Stimulated activated CD4-positive, alpha-beta T cell treated with anti-CD3 and anti-CD28 coated beads, Interleukin-2, amount 100 ng/mL, for 48 hours (primary cell): ENCODE data around the gene CBARP.
"Not testable (repeated sequence)": the region's sequence is repeated elsewhere in the genome, so short reads cannot be mapped to it uniquely, and the experiment has no call there.

ENCODE experiments used
- DNase-seq, 2 donors: peaks; one replicate each; pipeline ENCODE4 v3.0.0-alpha.2; 2020

The CBARP gene

DNA sequence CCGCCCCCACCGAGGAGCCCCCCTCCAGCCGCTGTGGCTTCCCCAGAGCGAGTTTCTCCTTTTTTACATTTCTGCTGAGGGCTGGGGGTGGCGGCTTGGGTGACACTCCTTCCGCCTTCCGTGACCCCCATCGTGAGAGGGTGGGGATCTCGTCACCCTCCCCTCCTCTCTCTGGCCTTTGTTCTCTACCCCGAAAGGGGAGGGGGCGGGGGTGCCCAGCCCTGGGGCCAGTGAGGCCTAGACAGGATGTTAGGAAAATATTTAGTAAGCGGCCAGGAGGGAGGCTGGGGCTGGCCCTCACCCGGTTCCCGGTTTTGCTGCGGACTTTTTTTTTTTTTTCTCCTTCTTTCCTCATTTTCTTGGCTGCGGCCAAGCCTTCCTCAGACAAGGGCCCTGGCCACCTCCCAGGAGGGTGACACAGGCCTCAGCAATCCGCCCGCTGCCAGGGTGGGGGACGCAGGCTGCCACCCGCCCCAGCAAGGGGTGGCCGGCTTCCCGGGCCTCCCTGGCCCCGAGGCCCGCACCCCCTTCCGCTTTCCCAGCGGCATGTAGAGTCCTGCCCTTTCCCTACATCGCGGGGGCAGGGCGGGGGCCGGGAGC is 14.5 kb upstream of the CBARP start:
- no peak for DNase-seq

DNA sequence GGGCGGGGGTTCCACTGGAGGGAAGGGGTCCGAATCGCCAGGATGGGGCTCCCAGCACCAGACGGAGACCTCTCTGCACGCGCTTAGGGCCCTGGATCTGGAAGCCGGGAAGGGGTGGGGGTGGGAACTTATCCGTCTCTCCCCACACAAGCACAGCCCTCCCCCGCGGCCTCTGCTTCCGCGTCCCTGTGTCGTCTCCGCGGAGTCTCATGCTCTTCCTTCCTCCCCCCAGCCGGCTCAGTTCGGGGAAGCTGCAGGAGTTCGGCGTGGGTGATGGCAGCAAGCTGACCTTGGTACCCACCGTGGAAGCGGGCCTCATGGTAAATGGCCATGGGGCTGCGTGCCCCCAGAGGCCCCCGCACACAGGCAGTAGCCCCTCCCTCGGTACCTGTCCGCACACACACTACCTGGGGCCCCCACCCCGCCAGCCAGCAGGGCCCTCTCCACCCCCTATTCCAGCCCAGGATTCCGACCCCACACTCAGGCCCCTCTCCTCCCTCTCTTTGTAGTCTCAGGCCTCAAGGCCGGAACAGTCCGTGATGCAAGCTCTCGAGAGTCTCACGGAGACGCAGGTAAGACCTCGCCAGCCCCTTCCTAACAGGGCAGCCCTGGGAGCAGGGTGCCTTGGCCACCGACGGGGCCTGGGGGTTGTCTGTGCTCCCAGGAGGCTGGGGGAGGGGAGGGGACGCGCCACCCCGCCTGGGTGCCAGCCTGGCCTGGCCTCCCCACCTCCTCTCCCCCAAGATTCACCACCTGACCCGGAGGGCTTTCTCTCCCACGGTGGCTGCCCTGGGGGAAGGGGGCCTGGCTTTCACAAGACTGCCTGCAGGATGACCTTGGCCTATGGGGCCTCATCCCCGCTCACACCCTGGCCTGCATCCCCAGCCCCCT is 13.8 kb upstream of the CBARP start:
- DNase-seq, result peak in 1 of 2 donors; percentile 52

GRCh38 chr19:1250437-1251260 is 12.8 kb upstream of the CBARP start:
- no peak for DNase-seq

DNA sequence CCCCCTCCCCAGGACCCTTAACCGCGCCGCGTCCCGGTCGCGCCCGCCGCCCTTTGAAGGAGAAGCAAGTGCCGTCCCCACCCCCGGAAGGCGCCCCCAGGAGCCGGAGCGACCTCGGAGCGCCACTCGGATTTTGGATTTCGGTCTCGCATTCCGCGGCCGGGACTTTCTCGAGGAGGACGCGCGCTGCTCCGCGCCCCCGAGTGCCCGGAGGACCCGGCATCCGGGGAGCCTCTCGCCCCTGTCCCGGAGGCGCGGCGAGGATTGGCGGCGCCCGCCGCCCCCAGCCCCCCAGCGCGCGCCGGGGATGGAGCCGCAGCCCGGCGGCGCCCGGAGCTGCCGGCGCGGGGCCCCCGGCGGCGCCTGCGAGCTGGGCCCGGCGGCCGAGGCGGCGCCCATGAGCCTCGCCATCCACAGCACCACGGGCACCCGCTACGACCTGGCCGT is 12.2 kb upstream of the CBARP start:
- DNase-seq, result no peak

- DNase-seq, result peak; percentile 92 to 95
Measured at GRCh38 chr19:1249298-1249989, 11.6 kb upstream of the CBARP start.

GRCh38 chr19:1248786-1249297 is 11.0 kb upstream of the CBARP start:
- DNase-seq, result peak; percentile 72 to 82

DNA sequence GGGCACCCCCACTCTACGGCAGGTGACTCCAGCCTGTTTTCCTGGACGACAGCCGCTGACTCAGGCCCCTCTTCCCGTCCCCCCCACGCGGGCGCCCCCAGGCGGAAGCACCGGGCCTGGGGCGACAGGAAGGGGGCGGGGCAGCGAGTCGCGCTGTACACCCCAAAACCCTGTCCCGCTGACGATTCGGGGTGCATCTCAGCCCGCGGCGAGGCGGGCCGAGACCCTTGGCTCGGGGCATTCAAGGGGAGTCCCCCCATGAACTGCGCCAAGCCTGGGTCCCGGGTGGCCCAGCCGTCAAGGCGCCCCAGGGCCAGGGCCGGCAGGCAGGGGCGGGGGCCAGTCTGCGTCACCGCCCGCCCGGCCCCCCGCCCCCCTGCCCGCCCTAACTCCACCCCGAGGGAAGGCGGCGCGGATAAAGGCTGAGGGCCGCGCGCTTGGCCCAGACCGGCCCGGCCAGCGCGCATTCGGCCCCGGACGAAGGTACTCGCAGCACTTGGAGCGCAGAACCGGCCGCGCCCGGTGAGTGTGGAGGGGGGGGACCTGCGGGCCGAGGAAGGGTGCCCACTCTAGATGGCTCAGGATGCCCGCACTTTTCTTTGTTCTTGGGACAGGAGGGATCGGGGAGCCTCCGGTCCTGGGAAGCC is 10.5 kb upstream of the CBARP start, which contains the start of gene MIDN:
TSS of gene MIDN (plus strand) at position 445 of the 647 bp plus-strand sequence. CDS start 1,714 bp downstream, outside the sequence.
- DNase-seq, result peak; percentile 55 to 63

GRCh38 chr19:1247748-1248138 is 9.9 kb upstream of the CBARP start:
- no peak for DNase-seq

DNA sequence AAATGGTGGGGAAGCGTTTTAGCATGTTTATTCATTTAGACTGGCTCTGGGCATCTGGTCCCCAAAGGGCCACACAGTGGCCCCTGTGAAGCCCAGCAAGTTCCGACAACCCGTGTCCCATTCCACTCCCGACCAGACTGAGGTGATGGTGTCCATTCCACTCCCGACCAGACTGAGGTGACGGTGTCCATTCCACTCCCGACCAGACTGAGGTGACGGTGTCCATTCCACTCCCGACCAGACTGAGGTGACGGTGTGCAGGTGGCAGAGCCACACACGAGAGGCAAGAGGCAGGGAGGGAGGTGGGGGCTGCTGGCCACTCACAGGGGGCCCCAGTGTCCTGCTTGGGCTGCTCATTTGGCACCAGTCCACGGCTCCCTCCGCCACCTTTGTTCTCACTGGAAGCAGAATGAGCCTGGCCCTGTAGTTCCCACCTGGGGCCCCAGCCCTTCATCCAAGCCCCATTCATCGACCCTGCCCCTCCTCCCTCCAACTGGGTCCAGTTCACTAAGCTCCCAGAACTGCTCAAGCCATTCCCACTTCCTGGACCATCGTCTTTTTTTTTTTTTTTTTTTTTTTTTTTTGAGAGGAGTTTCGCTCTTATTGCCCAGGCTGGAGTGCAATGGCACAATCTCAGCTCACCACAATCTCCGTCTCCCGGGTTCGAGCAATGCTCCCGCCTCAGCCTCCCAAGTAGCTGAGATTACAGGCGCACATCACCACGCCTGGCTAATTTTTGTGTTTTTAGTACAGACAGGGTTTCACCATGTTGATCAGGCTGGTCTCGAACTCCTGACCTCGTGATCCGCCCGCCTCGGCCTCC is 8.7 kb upstream of the CBARP start:
- DNase-seq, result not testable (repeated sequence)

GRCh38 chr19:1245494-1246264 is 7.9 kb upstream of the CBARP start:
- DNase-seq, result no peak

GRCh38 chr19:1244693-1245451 is 7.1 kb upstream of the CBARP start:
- no peak for DNase-seq

DNA sequence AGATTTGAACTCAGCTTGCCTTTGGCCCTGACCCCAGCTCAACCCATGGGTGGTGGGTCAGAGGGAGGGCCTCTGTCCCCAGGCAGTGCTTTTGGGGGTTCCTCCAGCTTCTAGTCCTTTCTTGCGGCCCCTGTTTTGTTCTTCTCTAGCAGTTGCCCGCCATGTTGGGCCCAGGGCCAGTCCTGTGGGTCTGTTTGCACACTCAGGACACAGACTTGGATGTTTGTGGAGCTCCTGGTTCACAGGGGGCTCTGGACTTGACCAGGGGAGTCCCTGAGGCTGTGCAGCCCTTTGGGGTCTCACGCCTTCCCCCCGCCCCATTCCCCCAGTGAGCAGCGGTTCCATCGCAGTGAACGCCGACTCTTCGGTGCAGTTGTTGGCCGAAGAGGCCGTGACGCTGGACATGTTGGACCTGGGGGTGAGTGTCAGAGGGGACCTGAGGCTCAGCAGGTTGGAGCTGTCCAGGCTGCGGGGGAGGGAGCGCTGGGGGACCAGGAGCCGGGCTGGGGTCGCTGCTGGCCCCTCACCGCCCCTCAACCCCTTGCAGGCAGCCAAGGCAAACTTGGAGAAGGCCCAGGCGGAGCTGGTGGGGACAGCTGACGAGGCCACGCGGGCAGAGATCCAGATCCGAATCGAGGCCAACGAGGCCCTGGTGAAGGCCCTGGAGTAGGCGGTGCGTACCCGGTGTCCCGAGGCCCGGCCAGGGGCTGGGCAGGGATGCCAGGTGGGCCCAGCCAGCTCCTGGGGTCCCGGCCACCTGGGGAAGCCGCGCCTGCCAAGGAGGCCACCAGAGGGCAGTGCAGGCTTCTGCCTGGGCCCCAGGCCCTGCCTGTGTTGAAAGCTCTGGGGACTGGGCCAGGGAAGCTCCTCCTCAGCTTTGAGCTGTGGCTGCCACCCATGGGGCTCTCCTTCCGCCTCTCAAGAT is 6.2 kb upstream of the CBARP start:
- peak; percentile 86 to 89 for DNase-seq

- DNase-seq, result peak; percentile 87 to 98
Measured at GRCh38 chr19:1241417-1242095, 3.8 kb upstream of the CBARP start, which contains the start of gene ATP5F1D. ATP5F1D (plus strand) TSS chr19:1241751; CDS start chr19:1241851, 100 bp downstream.

GRCh38 chr19:1240925-1241324 is 3.1 kb upstream of the CBARP start:
- DNase-seq, result no peak

DNA sequence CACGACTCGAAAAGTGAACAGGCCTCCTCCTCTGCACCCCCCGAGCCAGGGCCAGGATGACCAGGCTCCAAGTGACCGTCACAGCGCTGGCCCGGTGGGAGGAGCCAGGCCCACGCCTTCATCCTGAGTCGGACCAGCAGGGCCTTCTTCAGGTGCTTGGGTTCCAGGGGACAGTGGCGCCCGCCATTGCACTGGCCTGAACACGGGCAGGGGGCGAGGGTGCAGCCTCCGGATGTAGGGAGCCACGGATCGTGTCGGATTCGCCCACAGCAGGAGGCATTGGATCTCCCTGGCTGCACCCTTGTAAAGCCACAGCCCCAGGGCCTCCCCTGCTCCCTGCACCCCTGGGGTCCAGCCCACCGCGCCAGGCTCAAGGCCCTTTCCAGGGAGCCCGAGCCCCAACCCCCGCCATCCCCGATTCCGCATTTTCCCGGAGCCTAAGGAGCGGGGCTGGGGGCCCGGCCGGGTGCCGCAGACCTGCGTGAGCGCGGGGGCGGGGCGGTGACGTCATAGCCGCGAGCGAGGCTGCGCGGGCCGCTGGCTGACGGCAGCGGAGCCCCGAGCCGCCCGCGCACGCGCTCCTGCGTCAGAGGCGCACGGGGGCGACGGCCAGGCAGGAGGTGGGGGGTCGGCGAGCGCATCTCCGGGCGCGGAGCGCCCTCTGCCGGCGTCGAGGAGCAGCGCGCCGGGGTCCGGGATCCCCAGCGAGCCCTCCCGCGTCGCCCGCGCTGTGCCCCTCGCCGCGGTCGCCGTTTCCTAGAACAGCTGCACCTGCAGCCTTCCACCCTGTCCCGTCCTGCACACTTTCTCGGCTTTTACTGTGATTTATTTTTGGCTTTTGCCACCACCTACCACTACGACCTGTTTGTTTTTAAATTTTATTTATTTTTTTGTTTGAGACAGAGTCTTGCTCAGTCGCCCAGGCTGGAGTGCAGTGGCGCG is 2.3 kb upstream of the CBARP start:
- peak; percentile 88 to 99 for DNase-seq

- DNase-seq, result no peak
Measured at GRCh38 chr19:1239420-1239795, 1.6 kb upstream of the CBARP start.
